RWPE2 (cell line): ENCODE results near the gene KCNK13.
"Not testable (repeated sequence)": the region's sequence is repeated elsewhere in the genome, so short reads cannot be mapped to it uniquely, and the experiment has no call there.

Experiments
- ATAC-seq: fragments of 200-7000 bp; cut with Tn5 transposase; 3 replicates; pipeline ENCODE4 v1.9.1; 2021; ENCODE audit warnings: low read depth
- DNase-seq: peaks from one replicate; pipeline ENCODE4 v3.0.0-alpha.2; 2020; ENCODE audit warnings: low spot score
- H3K27ac ChIP-seq: fragments of 450-650 bp; 2 replicates; pipeline ENCODE4 v1.5.1; 2017; ENCODE audit warnings: mild to moderate bottlenecking; ENCODE audit not compliant: poor library complexity, severe bottlenecking
- H3K27me3 ChIP-seq: fragments of 250-450 bp; sonication (Bioruptor Pico); 2 replicates; pipeline ENCODE4 v1.5.1; 2021; ENCODE audit warnings: mild to moderate bottlenecking, moderate library complexity; ENCODE audit not compliant: insufficient read depth, poor library complexity, severe bottlenecking
- H3K36me3 ChIP-seq: fragments of 250-450 bp; sonication (Bioruptor Pico); 2 replicates; pipeline ENCODE4 v1.5.1; 2020; ENCODE audit warnings: low read depth, mild to moderate bottlenecking, moderate library complexity
- H3K4me1 ChIP-seq: fragments of 250-450 bp; sonication (Bioruptor Pico); 2 replicates; pipeline ENCODE4 v1.5.1; 2021; ENCODE audit warnings: mild to moderate bottlenecking, moderate library complexity; ENCODE audit not compliant: insufficient read depth, poor library complexity, severe bottlenecking
- H3K4me3 ChIP-seq: fragments of 250-450 bp; sonication (Bioruptor Pico); 2 replicates; pipeline ENCODE4 v1.5.1; 2021; ENCODE audit warnings: mild to moderate bottlenecking, moderate library complexity; ENCODE audit not compliant: severe bottlenecking
- H3K9me3 ChIP-seq: fragments of 250-450 bp; sonication (Bioruptor Pico); 2 replicates; pipeline ENCODE4 v1.5.1; 2021; ENCODE audit warnings: mild to moderate bottlenecking, moderate library complexity; ENCODE audit not compliant: severe bottlenecking
- CTCF ChIP-seq: fragments of 450-650 bp; IDR thresholded peaks from one replicate; pipeline ENCODE4 v1.5.1; 2017; ENCODE audit warnings: mild to moderate bottlenecking, moderate library complexity; ENCODE audit not compliant: poor library complexity, severe bottlenecking

The KCNK13 gene

GRCh38 chr14:90072350-90072749, 10.6 kb downstream of the KCNK13 start:
- Histone ChIP-seq H3K36me3 (no peaks in the 10 kb centered on the region), H3K27me3 (peaks cover 23% of the 10 kb centered on the region), H3K9me3 (no peaks in the 10 kb centered on the region), H3K4me3 (no peak overlapping the region), H3K27ac (no peak overlapping the region), H3K4me1 (no peaks in the 10 kb centered on the region)
- TF ChIP-seq CTCF = no peak
- DNase-seq (no peak), ATAC-seq (no peak)

GRCh38 chr14:90079576-90079975, 17.8 kb downstream of the KCNK13 start:
- Histone ChIP-seq H3K36me3 (no peaks in the 10 kb centered on the region), H3K9me3 (no peaks in the 10 kb centered on the region), H3K4me3 (no peak overlapping the region), H3K27ac (no peak overlapping the region), H3K27me3 (peaks cover 28% of the 10 kb centered on the region), H3K4me1 (no peaks in the 10 kb centered on the region)
- ATAC-seq = no peak
- DNase-seq = no peak
- no peak for TF ChIP-seq CTCF

GRCh38 chr14:90087433-90087832, 25.6 kb downstream of the KCNK13 start:
- Histone ChIP-seq H3K4me3 (no peak overlapping the region), H3K27me3 (peaks cover 17% of the 10 kb centered on the region), H3K9me3 (no peaks in the 10 kb centered on the region), H3K36me3 (no peaks in the 10 kb centered on the region), H3K27ac (no peak overlapping the region), H3K4me1 (no peaks in the 10 kb centered on the region)
- DNase-seq = no peak
- ATAC-seq = peak; percentile 96
- no peak for TF ChIP-seq CTCF

GRCh38 chr14:90088176-90088575, 26.4 kb downstream of the KCNK13 start:
- no peak for TF ChIP-seq CTCF
- no peak overlapping the region for H3K27ac ChIP-seq
- H3K9me3 ChIP-seq = no peaks in the 10 kb centered on the region
- no peak overlapping the region for H3K4me3 ChIP-seq
- H3K4me1 ChIP-seq = no peaks in the 10 kb centered on the region
- H3K36me3 ChIP-seq = no peaks in the 10 kb centered on the region
- ATAC-seq (no peak), DNase-seq (no peak)
- H3K27me3 ChIP-seq = peaks cover 10% of the 10 kb centered on the region

- not testable (repeated sequence) for H3K9me3 ChIP-seq, ATAC-seq, H3K4me1 ChIP-seq, H3K27ac ChIP-seq, H3K27me3 ChIP-seq, H3K36me3 ChIP-seq, H3K4me3 ChIP-seq, DNase-seq
Measured at GRCh38 chr14:90089486-90089885, 27.7 kb downstream of the KCNK13 start.

- TF ChIP-seq CTCF = no peak
- no peak overlapping the region for H3K4me3 ChIP-seq
- no peak overlapping the region for H3K27ac ChIP-seq
- DNase-seq = no peak
- ATAC-seq = peak; percentile 41
- peaks cover 2% of the 10 kb centered on the region for H3K4me1 ChIP-seq
- H3K36me3 ChIP-seq = no peaks in the 10 kb centered on the region
- no peaks in the 10 kb centered on the region for H3K9me3 ChIP-seq
- H3K27me3 ChIP-seq = no peaks in the 10 kb centered on the region
Measured at GRCh38 chr14:90091393-90091792, 29.6 kb downstream of the KCNK13 start.
